GM23248 (cell line): ENCODE data around the gene P2RX7. TPM values are rescaled to one million over a fixed set of nuclear protein-coding genes. Genes with fewer than 3 reads are reported as not detected.
"Not testable (repeated sequence)": the region's sequence is repeated elsewhere in the genome, so short reads cannot be mapped to it uniquely, and the experiment has no call there.

ENCODE experiments used
- DNase-seq: peaks from one replicate; pipeline ENCODE4 v3.0.0-alpha.2; 2015
- H2AFZ ChIP-seq: fragments of 200-600 bp; sonication (generic); 2 replicates; pipeline ENCODE4 v1.6.1; 2016; ENCODE audit warnings: antibody characterized with exemption
- H3F3A ChIP-seq: fragments of 200-600 bp; sonication (generic); 2 replicates; pipeline ENCODE4 v1.6.1; 2016; ENCODE audit warnings: mild to moderate bottlenecking, antibody characterized with exemption, mixed run types; ENCODE audit not compliant: insufficient read depth
- H3K27ac ChIP-seq: fragments of 200-600 bp; sonication (generic); 2 replicates; pipeline ENCODE4 v1.5.1; 2016; ENCODE audit warnings: mild to moderate bottlenecking
- H3K27me3 ChIP-seq: fragments of 200-600 bp; sonication (generic); replicated peaks from 2 replicates; pipeline ENCODE4 v1.6.1; 2016; ENCODE audit warnings: mild to moderate bottlenecking; ENCODE audit not compliant: insufficient read depth
- H3K36me3 ChIP-seq: fragments of 200-600 bp; sonication (generic); 2 replicates; pipeline ENCODE4 v1.6.1; 2016; ENCODE audit warnings: low read depth, mild to moderate bottlenecking
- H3K4me1 ChIP-seq: fragments of 200-600 bp; sonication (generic); 2 replicates; pipeline ENCODE4 v1.6.1; 2016; ENCODE audit warnings: mild to moderate bottlenecking; ENCODE audit not compliant: insufficient read depth
- H3K4me2 ChIP-seq: fragments of 200-600 bp; sonication (generic); one replicate; pipeline ENCODE4 v1.6.1; 2016; ENCODE audit warnings: mild to moderate bottlenecking; ENCODE audit not compliant: unreplicated experiment
- H3K4me3 ChIP-seq: fragments of 200-600 bp; sonication (generic); 2 replicates; pipeline ENCODE4 v1.5.1; 2016; ENCODE audit warnings: mild to moderate bottlenecking
- H3K79me2 ChIP-seq: fragments of 200-600 bp; sonication (generic); 2 replicates; pipeline ENCODE4 v1.6.1; 2016; ENCODE audit warnings: mild to moderate bottlenecking; ENCODE audit not compliant: insufficient read depth
- H3K9ac ChIP-seq: fragments of 200-600 bp; sonication (generic); 2 replicates; pipeline ENCODE4 v1.6.1; 2016; ENCODE audit warnings: mild to moderate bottlenecking
- H3K9me2 ChIP-seq: fragments of 200-600 bp; sonication (generic); 2 replicates; pipeline ENCODE4 v1.6.1; 2016; ENCODE audit warnings: mixed run types, mild to moderate bottlenecking, moderate library complexity; ENCODE audit not compliant: insufficient read depth
- H3K9me3 ChIP-seq: fragments of 200-600 bp; sonication (generic); one replicate; pipeline ENCODE4 v1.6.1; 2017; ENCODE audit warnings: low read depth
- H4K20me1 ChIP-seq: fragments of 200-600 bp; sonication (generic); 2 replicates; pipeline ENCODE4 v1.6.0; 2016; ENCODE audit not compliant: insufficient read depth
- EZH2 ChIP-seq: fragments of 200-600 bp; sonication (generic); IDR thresholded peaks from 2 replicates; pipeline ENCODE4 v1.6.1; 2018; ENCODE audit warnings: antibody characterized with exemption, mild to moderate bottlenecking; ENCODE audit not compliant: insufficient read depth, poor library complexity, severe bottlenecking
- EZH2phosphoT487 ChIP-seq: fragments of 200-600 bp; sonication (generic); IDR thresholded peaks from 2 replicates; pipeline ENCODE4 v1.6.1; 2018; ENCODE audit warnings: antibody characterized with exemption, moderate library complexity, mild to moderate bottlenecking, low read depth; ENCODE audit not compliant: insufficient read depth
- WGBS, 2 experiments: methylation state at CpG; one replicate each; pipeline ENCODE4 v1.1.6; 2015 to 2017; ENCODE audit warnings: low lambda C conversion rate in 2 of 2, low coverage in 1 of 2; ENCODE audit errors: missing lambda C conversion rate in 2 of 2; 5-methylcytosine and 5-hydroxymethylcytosine counted together
- in situ Hi-C: fragments of 300-500 bp; cut with MboI; formaldehyde crosslinking; loops from 2 replicates; pipeline ENCODE4 v1.15.0; 2020
- polyA plus RNA-seq: library from polyadenylated mRNA; unstranded; fragments of >200 nt; fragmentation: Nextera tagmentation; extraction: Ambion mirVana; gene quantifications from 2 replicates; pipeline ENCODE4 v1.2.1, GENCODE V29; 2016
- total RNA-seq: library from RNA; depleted of rRNA; stranded (reverse); fragments of >200 nt; shearing (Covaris generic); gene quantifications from 2 replicates; pipeline ENCODE4 v1.2.3, GENCODE V29; 2014

The P2RX7 gene
- total and polyA plus RNA-seq, 2 experiments from 2014 or later = 0.53 to 0.54 TPM

DNA sequence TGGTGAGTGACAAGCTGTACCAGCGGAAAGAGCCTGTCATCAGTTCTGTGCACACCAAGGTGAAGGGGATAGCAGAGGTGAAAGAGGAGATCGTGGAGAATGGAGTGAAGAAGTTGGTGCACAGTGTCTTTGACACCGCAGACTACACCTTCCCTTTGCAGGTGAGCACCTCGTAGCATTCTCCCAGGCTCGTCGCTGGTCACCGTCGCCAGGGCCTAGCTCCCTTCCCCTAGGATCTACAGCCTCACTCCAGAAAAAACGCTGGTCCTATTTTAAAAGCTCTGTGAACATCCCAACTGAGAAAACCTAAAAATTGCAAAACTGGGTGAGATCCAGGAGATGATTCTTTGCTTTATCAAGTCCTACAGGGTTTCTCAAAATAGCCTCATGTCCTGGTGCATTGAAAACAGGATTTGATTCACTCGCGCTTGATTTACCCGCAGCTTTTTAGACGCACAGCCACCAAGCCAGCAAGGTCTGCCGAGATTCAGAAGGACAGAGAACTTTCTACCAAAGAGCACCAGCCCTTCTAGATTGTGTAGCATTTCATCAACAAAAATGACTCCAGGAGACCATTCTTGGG, 22.2 kb downstream of the P2RX7 start:
- H3K79me2 ChIP-seq = no peaks in the 10 kb centered on the region
- no peaks in the 10 kb centered on the region for H3K9me2 ChIP-seq
- no peaks in the 10 kb centered on the region for H3K36me3 ChIP-seq
- no peaks in the 10 kb centered on the region for H4K20me1 ChIP-seq
- no peaks in the 10 kb centered on the region for H3F3A ChIP-seq
- TF ChIP-seq EZH2phosphoT487 (no peak), EZH2 (no peak)
- no peak overlapping the region for H3K4me3 ChIP-seq
- no peak overlapping the region for H3K9ac ChIP-seq
- H3K9me3 ChIP-seq = no peaks in the 10 kb centered on the region
- DNase-seq = no peak
- no peak overlapping the region for H3K27ac ChIP-seq
- WGBS, 2 experiments = 87% methylated on average over 14 of the region's 14 CpGs
- in situ Hi-C loops = no loop called here
- no peak overlapping the region for H3K4me2 ChIP-seq
- H3K4me1 ChIP-seq = no peaks in the 10 kb centered on the region
- no peaks in the 10 kb centered on the region for H3K27me3 ChIP-seq
- H2AFZ ChIP-seq = no peak overlapping the region

DNA sequence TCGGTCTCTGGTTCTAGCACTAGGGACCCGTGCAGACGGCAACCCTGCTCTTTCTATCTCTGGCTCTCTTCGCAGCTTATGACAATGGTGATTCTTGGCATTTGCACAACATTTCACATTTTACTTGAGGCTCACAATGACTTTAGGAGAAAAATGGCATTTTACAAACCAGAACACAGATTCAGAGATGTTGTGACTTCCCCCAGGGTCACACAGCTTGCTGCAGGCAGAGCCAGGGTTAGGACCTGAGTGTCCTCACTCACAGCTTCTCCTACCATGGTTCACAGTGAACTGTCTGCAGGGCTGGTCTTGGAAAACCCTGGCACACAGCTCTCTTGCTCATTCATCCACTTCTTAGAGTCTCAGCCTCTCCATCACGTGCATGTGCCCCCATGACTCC, 23.7 kb downstream of the P2RX7 start:
- H3K4me1 ChIP-seq = no peaks in the 10 kb centered on the region
- H4K20me1 ChIP-seq = no peaks in the 10 kb centered on the region
- no peak overlapping the region for H3K4me2 ChIP-seq
- no peaks in the 10 kb centered on the region for H3F3A ChIP-seq
- no peak overlapping the region for H3K27ac ChIP-seq
- H3K79me2 ChIP-seq = no peaks in the 10 kb centered on the region
- no peaks in the 10 kb centered on the region for H3K9me2 ChIP-seq
- no peak overlapping the region for H3K9ac ChIP-seq
- TF ChIP-seq EZH2 = no peak
- no peak for TF ChIP-seq EZH2phosphoT487
- H3K9me3 ChIP-seq = no peaks in the 10 kb centered on the region
- in situ Hi-C loops = no loop called here
- no peaks in the 10 kb centered on the region for H3K36me3 ChIP-seq
- no peak overlapping the region for H2AFZ ChIP-seq
- no peak overlapping the region for H3K4me3 ChIP-seq
- DNase-seq = no peak
- H3K27me3 ChIP-seq = no peaks in the 10 kb centered on the region
- WGBS, 2 experiments = 79 to 85% methylated on average over 5 of the region's 5 CpGs

DNA sequence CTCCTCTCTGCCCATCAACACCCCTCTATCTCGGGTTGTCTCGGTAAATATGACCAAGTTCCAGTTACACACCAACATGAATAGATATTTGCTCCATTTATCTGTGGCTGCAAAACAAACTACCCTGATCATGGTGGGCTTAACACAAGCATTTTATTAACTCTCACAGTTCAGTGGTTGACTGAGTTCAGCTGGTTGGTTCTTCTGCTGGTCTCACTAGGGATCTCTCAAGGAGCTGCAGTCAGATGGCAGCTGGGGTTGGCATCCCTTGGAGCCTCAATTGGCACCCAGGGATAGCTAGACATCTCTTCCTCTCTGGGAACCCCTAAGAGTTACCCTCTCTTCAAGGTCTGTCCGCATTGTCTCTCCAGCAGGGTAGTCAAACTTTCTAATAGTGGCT, 25.4 kb downstream of the P2RX7 start:
- Histone ChIP-seq H3K4me1 (no peaks in the 10 kb centered on the region), H3K27me3 (no peaks in the 10 kb centered on the region), H3K36me3 (no peaks in the 10 kb centered on the region), H3K9ac (no peak overlapping the region), H3K9me3 (no peaks in the 10 kb centered on the region), H4K20me1 (no peaks in the 10 kb centered on the region), H2AFZ (no peak overlapping the region), H3K9me2 (no peaks in the 10 kb centered on the region), H3K4me2 (no peak overlapping the region), H3K79me2 (no peaks in the 10 kb centered on the region), H3K27ac (no peak overlapping the region), H3K4me3 (no peak overlapping the region), H3F3A (no peaks in the 10 kb centered on the region)
- in situ Hi-C loops = no loop called here
- WGBS, 2 experiments = 71 to 79% methylated on average over 3 of the region's 3 CpGs
- DNase-seq = no peak
- TF ChIP-seq EZH2 = no peak
- no peak for TF ChIP-seq EZH2phosphoT487

DNA sequence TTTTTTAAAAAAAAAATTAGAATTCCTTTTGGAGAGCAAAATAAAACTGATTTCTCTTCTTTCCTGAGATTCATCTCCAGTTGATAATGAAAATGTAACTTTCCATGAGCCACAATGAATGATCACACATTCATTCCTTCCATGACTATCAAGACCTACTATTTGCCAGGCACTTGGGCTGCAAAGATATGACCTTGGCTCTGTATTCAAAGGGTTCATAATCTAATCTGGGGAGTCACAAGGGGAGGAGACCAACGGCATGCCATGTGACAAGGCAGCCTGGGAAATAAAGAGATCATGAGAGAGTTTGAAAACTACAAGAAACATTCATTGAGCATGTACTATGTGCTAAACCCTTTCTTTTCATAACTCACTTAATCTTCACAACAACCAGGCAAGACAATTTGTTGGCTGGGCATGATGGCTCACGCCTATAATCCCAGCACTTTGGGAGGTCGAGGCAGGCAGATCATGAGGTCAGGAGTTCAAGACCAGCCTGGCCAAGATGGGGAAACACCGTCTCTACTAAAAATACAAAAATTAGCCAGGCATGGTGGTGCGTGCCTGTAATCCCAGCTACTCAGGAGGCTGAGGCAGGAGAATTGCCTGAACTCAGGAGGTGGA, 26.2 kb downstream of the P2RX7 start:
- H2AFZ ChIP-seq, H3F3A ChIP-seq, DNase-seq, H3K4me1 ChIP-seq, H3K27me3 ChIP-seq, H3K9me2 ChIP-seq, H3K79me2 ChIP-seq, H3K9me3 ChIP-seq, H3K36me3 ChIP-seq, H3K4me2 ChIP-seq, H3K27ac ChIP-seq, H4K20me1 ChIP-seq, H3K4me3 ChIP-seq, in situ Hi-C loops, H3K9ac ChIP-seq: not testable (repeated sequence)
- WGBS, 2 experiments = 63 to 74% methylated on average over 5 of the region's 5 CpGs
